H9 (cell line): ENCODE measurements around the gene CHCT1. TPM values are rescaled to one million over a fixed set of nuclear protein-coding genes. Genes with fewer than 3 reads are reported as not detected.

Experiments
- DNase-seq: peaks from one replicate; pipeline ENCODE4 v3.0.0-alpha.2; 2017
- H2AFZ ChIP-seq: one replicate; pipeline ENCODE4 v1.6.1; 2013; ENCODE audit warnings: mild to moderate bottlenecking, low read length, control low read depth, moderate library complexity
- H2AK5ac ChIP-seq: 2 replicates; pipeline ENCODE4 v1.6.1; 2013; ENCODE audit warnings: low read length, control low read depth, mixed read lengths; ENCODE audit not compliant: insufficient read length
- H2BK120ac ChIP-seq: one replicate; pipeline ENCODE4 v1.6.1; 2013; ENCODE audit warnings: low read depth, mild to moderate bottlenecking, low read length, control low read depth, inconsistent platforms; ENCODE audit not compliant: poor library complexity, severe bottlenecking
- H2BK12ac ChIP-seq: 2 replicates; pipeline ENCODE4 v1.6.1; 2013; ENCODE audit warnings: low read length, control low read depth, mixed read lengths, low read depth; ENCODE audit not compliant: insufficient read length
- H2BK15ac ChIP-seq: 2 replicates; pipeline ENCODE4 v1.6.1; 2013; ENCODE audit warnings: low read depth, low read length, control low read depth
- H2BK20ac ChIP-seq: one replicate; pipeline ENCODE4 v1.6.1; 2013; ENCODE audit warnings: low read depth, mild to moderate bottlenecking, low read length, control low read depth, inconsistent platforms; ENCODE audit not compliant: poor library complexity, severe bottlenecking
- H2BK5ac ChIP-seq: 2 replicates; pipeline ENCODE4 v1.6.1; 2013; ENCODE audit warnings: low read length, control low read depth, mixed read lengths; ENCODE audit not compliant: insufficient read length
- H3K14ac ChIP-seq: 2 replicates; pipeline ENCODE4 v1.6.1; 2013; ENCODE audit warnings: low read length, control low read depth; ENCODE audit not compliant: insufficient read depth
- H3K18ac ChIP-seq: 2 replicates; pipeline ENCODE4 v1.6.1; 2013; ENCODE audit warnings: low read depth, mild to moderate bottlenecking, mixed read lengths, low read length, control low read depth; ENCODE audit not compliant: insufficient read length
- H3K23ac ChIP-seq: 2 replicates; pipeline ENCODE4 v1.6.1; 2013; ENCODE audit warnings: low read length, control low read depth, mixed read lengths, low read depth; ENCODE audit not compliant: insufficient read length
- H3K23me2 ChIP-seq: 2 replicates; pipeline ENCODE4 v1.6.1; 2013; ENCODE audit warnings: low read depth, mild to moderate bottlenecking, mixed read lengths, low read length, control low read depth; ENCODE audit not compliant: insufficient read length, poor library complexity, severe bottlenecking
- H3K27ac ChIP-seq: 2 replicates; pipeline ENCODE4 v1.5.1; 2013; ENCODE audit warnings: low read length, control low read depth, mixed read lengths, low read depth; ENCODE audit not compliant: insufficient read length
- H3K27me3 ChIP-seq: 2 replicates; pipeline ENCODE4 v1.6.1; 2013; ENCODE audit warnings: low read length, control low read depth, inconsistent platforms; ENCODE audit not compliant: insufficient read depth
- H3K4ac ChIP-seq: 2 replicates; pipeline ENCODE4 v1.6.1; 2013; ENCODE audit warnings: low read depth, mild to moderate bottlenecking, control low read depth, inconsistent platforms, low read length, moderate library complexity
- H3K4me1 ChIP-seq: 2 replicates; pipeline ENCODE4 v1.6.1; 2013; ENCODE audit warnings: low read length, control low read depth, inconsistent platforms; ENCODE audit not compliant: insufficient read depth
- H3K4me2 ChIP-seq: 2 replicates; pipeline ENCODE4 v1.6.1; 2013; ENCODE audit warnings: low read length, control low read depth, mixed read lengths; ENCODE audit not compliant: insufficient read length, insufficient read depth
- H3K56ac ChIP-seq: 2 replicates; pipeline ENCODE4 v1.6.1; 2013; ENCODE audit warnings: low read depth, mild to moderate bottlenecking, mixed read lengths, low read length, control low read depth; ENCODE audit not compliant: insufficient read length
- H3K79me1 ChIP-seq: 2 replicates; pipeline ENCODE4 v1.6.1; 2013; ENCODE audit warnings: low read depth, mild to moderate bottlenecking, moderate library complexity, low read length, control low read depth, inconsistent platforms; ENCODE audit not compliant: insufficient read depth, poor library complexity, severe bottlenecking
- H3K79me2 ChIP-seq: 2 replicates; pipeline ENCODE4 v1.6.1; 2013; ENCODE audit warnings: low read length, control low read depth, inconsistent platforms; ENCODE audit not compliant: insufficient read depth
- H3K9ac ChIP-seq: 2 replicates; pipeline ENCODE4 v1.6.1; 2013; ENCODE audit warnings: low read length, control low read depth, mixed read lengths; ENCODE audit not compliant: insufficient read length; ENCODE audit errors: extremely low read depth
- H3K9me3 ChIP-seq: one replicate; pipeline ENCODE4 v1.6.1; 2013; ENCODE audit warnings: low read depth, low read length, inconsistent platforms; ENCODE audit not compliant: control insufficient read depth
- H3T11ph ChIP-seq: one replicate; pipeline ENCODE4 v1.6.1; 2013; ENCODE audit warnings: mild to moderate bottlenecking, low read length, control low read depth, inconsistent platforms
- H4K20me1 ChIP-seq: one replicate; pipeline ENCODE4 v1.6.1; 2013; ENCODE audit not compliant: control insufficient read depth, insufficient read length, insufficient read depth
- H4K5ac ChIP-seq: 2 replicates; pipeline ENCODE4 v1.6.1; 2013; ENCODE audit warnings: low read depth, mild to moderate bottlenecking, mixed read lengths, low read length, control low read depth; ENCODE audit not compliant: insufficient read length
- H4K8ac ChIP-seq: replicated peaks from 2 replicates; pipeline ENCODE4 v1.6.1; 2013; ENCODE audit warnings: low read length, control low read depth, mixed read lengths, low read depth; ENCODE audit not compliant: insufficient read length
- H4K91ac ChIP-seq: 2 replicates; pipeline ENCODE4 v1.6.1; 2013; ENCODE audit warnings: low read depth, mild to moderate bottlenecking, moderate library complexity, mixed read lengths, low read length, control low read depth; ENCODE audit not compliant: insufficient read length
- H3K27ac Mint-ChIP-seq, 3 experiments: 2 replicates in 2 of 3; 3 replicates in 1 of 3; pipeline ENCODE4 v1.8.0; 2020 to 2021; ENCODE audit warnings: mixed read lengths in 3 of 3, mild to moderate bottlenecking in 1 of 3, moderate library complexity in 1 of 3
- H3K27me3 Mint-ChIP-seq: 2 replicates; pipeline ENCODE4 v1.8.0; 2021; ENCODE audit warnings: low read depth, mild to moderate bottlenecking, moderate library complexity, mixed read lengths
- H3K36me3 Mint-ChIP-seq, 3 experiments: 2 replicates in 2 of 3; 3 replicates in 1 of 3; pipeline ENCODE4 v1.8.0; 2020 to 2021; ENCODE audit warnings: low read depth in 3 of 3, mixed read lengths in 3 of 3; ENCODE audit not compliant: insufficient read depth in 1 of 3
- H3K4me1 Mint-ChIP-seq, 2 experiments: 2 replicates each; pipeline ENCODE4 v1.8.0; 2020; ENCODE audit warnings: mixed read lengths in 2 of 2
- H3K4me3 Mint-ChIP-seq, 2 experiments: 2 replicates in 1 of 2; 3 replicates in 1 of 2; pipeline ENCODE4 v1.8.0; 2020 to 2021; ENCODE audit warnings: mild to moderate bottlenecking in 2 of 2, mixed read lengths in 2 of 2, moderate library complexity in 1 of 2
- H3K9me3 Mint-ChIP-seq, 2 experiments: 2 replicates in 1 of 2; 3 replicates in 1 of 2; pipeline ENCODE4 v1.8.0; 2020; ENCODE audit warnings: mild to moderate bottlenecking in 2 of 2, mixed read lengths in 2 of 2, moderate library complexity in 1 of 2
- CTCF ChIP-seq: fragments of 200-600 bp; sonication (generic); conservative IDR thresholded peaks from 3 replicates; pipeline ENCODE4 v1.8.0; 2021; ENCODE audit warnings: antibody characterized with exemption, mild to moderate bottlenecking
- WGBS: extraction: QIAGEN DNeasy Blood & Tissue Kit; methylation state at CpG from one replicate; pipeline ENCODE4 v1.1.7; 2013; ENCODE audit warnings: missing lambda C conversion rate, low lambda C conversion rate, mixed read lengths; ENCODE audit not compliant: insufficient read length; ENCODE audit errors: extremely low coverage; 5-methylcytosine and 5-hydroxymethylcytosine counted together
- total RNA-seq: library from RNA; stranded (reverse); gene quantifications from 2 replicates; pipeline ENCODE4 v1.2.1, GENCODE V29; 2021

Gene CHCT1
- total RNA-seq, 1 experiment from 2014 or later = not detected

DNA sequence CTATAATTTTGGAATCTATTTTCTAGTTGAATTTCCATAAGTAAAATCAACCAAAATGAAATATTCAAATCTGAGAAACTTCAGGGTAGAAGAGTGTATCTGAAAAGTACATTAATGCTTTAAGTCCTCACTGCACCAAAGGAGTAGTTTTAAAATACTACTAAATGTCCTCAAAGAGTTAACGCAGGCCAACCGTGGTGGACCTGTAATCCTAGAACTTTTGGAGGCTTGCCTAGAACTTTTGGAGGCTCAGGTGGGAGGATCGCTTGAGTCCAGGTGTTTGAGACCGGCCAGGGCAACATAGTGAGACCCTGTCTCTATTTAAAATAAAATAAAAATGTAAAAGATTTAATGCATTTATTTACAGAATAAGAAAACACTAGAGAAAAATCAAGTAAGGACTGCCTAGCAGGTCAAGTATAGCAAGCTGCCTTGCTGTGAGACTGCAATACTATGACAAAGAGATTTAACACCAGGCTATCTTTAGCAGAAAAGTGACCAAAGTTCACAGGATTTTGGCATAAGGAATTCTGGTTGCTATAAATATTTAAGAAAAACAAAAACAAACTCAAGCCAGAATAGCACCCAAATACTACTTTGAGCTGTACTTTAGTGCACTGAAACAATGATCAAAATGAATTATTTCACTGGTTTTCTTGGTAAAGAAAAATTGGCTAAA lies 41.0 kb downstream of the CHCT1 start:
- no peak for TF ChIP-seq CTCF
- Histone ChIP-seq H3K79me1 (no peaks in the 10 kb centered on the region), H2AK5ac (no peak overlapping the region), H2BK12ac (no peak overlapping the region), H4K20me1 (no peaks in the 10 kb centered on the region), H2BK5ac (no peak overlapping the region), H3K27me3 (no peaks in the 10 kb centered on the region), H3K9me3 (no peaks in the 10 kb centered on the region), H3K4ac (no peak overlapping the region), H3K79me2 (no peaks in the 10 kb centered on the region), H3K4me2 (no peak overlapping the region), H4K5ac (no peak overlapping the region), H3K56ac (no peak overlapping the region), H3K23ac (no peak overlapping the region), H3K27ac (no peak overlapping the region), H3K18ac (no peak overlapping the region), H4K8ac (no peak overlapping the region), H2BK15ac (no peak overlapping the region), H3K9ac (no peak overlapping the region), H2AFZ (no peak overlapping the region), H3K4me1 (no peaks in the 10 kb centered on the region), H2BK120ac (no peak overlapping the region), H3K23me2 (no peaks in the 10 kb centered on the region), H3K14ac (no peak overlapping the region), H4K91ac (no peak overlapping the region), H3T11ph (no peak overlapping the region), H2BK20ac (no peak overlapping the region)
- peaks cover 14 to 59% (median 22%) of the 10 kb centered on the region in 3 experiments; a peak in 6 of 7 replicates for H3K36me3 Mint-ChIP-seq
- WGBS = no CpG with 5 or more reads among the region's 4 CpGs
- no peaks in the 10 kb centered on the region for H3K9me3 Mint-ChIP-seq
- H3K27ac Mint-ChIP-seq = no peak overlapping the region
- DNase-seq = no peak
- H3K27me3 Mint-ChIP-seq = no peaks in the 10 kb centered on the region
- H3K4me3 Mint-ChIP-seq = no peak overlapping the region
- no peaks in the 10 kb centered on the region for H3K4me1 Mint-ChIP-seq
